ENCODE results near the gene C2orf92.

C2orf92 gene

DNA sequence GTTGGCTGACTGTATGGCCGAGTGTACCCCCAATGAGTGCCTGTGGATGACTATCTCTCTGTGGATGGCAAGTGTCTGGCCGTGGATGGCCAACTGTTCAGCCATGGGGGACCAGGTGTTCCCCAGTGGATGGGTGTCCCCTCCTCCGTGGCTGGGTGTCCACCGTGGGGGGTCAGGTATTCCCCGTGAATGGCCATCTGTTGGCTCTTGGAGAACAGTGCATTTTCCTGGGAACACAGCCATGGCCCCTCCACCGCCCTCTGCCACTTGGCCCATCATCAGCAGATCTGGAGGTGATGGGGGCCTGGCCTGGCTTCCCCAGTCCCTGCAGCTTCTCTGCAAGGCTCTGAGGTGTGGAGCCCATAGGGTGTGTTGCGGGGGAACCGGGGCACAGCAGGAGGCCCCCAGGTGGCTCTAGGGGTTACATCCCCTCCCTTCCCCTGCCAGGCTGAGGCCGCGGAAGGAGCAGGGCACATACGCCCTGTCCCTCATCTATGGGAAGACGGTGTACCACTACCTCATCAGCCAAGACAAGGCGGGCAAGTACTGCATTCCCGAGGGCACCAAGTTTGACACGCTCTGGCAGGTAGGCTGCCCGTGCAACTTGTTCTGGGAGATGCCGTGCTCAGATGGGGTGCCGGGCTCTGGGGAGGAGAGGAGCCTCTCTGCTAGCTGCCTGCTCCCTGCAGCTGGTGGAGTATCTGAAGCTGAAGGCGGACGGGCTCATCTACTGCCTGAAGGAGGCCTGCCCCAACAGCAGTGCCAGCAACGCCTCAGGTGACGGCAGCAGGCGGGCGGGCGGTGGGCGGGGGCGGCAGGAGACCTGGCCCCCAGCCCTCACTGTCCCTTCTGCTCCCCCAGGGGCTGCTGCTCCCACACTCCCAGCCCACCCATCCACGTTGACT lies 63.2 kb downstream of the C2orf92 start:
- no peak for DNase-seq

DNA sequence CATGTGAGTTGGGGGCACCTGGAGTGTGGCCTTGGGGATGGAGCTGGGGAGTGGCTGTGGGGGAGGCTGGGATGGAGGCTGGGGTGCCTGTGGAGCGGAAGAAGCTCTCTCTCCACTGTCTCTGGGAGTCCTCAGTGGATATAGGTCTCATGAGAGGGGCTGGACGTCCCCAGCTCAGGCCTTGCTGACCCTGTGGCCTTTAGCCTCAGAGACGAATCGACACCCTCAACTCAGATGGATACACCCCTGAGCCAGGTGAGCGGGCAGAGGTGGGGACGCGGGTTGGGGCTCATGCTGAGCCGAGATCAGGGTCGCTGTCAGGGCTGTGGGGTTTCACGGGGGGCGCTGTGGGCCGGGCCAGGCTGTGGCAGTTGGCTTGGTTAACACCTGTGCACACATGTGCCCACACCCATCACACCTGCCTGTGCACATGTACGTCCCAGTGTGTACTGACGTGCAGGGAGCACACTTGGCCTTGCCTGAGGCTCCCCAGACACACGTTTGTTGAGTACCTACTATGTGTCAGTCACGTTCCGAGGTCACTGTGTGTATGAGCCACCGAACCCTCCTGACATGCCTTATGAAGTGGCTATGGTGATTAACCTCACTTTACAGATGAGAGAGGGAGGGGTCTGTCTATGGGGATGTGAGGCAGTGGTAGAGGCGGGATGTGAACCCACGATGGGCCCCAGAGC lies 64.0 kb downstream of the C2orf92 start:
- DNase-seq: no peak

DNA sequence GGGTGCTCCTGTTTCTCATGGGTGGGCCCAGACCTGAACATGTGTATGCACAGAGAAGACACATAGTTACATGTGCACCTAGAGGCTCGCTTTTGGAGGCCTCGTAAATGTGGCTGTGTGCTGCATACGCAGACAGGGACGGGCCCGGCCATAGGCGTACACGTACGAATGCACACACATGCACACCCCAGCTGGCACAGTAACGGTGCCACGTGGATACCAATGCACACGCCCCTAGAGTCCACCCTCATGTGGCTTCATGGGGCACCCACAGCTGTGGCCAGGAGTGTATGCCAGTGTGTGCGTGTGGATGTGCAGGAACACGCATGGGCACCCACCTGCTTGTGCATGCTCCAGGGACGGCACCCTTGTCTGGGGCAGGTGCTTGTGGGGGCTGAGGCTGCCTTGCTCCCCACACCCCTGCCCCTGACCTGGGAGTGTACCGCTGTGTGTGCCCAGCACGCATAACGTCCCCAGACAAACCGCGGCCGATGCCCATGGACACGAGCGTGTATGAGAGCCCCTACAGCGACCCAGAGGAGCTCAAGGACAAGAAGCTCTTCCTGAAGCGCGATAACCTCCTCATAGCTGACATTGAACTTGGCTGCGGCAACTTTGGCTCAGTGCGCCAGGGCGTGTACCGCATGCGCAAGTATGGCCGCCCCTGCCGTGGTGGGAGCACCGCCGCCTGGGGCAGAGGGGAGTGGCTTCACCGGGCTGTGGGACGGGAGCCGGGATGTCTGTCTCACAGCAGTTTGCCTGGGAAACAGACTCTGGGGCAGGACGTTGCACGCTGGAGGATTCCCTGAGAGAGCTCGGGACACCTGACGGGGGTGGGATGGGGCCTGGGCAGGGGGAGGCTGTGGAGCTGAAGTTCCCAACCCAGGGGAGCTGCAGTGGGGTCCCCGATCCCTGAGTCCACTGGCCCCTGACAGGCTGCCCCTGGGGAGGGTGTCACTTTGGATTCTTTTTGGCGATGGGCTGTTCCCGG lies 64.8 kb downstream of the C2orf92 start:
- DNase-seq: no peak

DNA sequence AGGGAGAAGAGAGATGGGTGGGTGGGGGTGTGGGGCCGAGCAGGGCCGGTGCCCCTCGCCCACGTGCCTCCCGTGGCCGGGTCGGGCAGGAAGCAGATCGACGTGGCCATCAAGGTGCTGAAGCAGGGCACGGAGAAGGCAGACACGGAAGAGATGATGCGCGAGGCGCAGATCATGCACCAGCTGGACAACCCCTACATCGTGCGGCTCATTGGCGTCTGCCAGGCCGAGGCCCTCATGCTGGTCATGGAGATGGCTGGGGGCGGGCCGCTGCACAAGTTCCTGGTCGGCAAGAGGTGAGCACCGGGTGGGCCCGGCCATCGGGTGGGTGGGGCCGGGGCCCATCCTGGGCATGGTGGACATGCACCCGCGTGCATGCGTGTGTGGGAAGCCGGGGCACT lies 65.6 kb downstream of the C2orf92 start:
- DNase-seq: no peak

DNA sequence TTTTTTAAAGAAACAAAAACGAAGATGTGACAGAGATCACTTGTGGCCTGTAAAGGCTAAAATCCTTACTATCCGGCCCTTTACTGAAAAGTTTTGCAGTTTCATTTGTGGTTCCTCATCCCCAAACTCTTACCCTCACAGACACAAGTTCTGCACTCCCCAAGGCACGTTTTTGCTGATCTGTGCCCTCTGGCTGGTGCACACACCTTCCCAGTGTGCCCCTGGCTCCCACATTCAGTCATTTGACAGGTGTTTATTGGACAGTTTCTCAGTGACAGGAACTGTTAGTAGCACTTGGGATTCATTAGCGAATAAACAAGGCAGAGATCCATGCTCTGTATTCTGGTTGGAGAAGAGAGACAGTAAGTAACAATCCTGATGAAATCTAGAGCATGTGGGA lies 66.7 kb downstream of the C2orf92 start:
- no peak for DNase-seq

DNA sequence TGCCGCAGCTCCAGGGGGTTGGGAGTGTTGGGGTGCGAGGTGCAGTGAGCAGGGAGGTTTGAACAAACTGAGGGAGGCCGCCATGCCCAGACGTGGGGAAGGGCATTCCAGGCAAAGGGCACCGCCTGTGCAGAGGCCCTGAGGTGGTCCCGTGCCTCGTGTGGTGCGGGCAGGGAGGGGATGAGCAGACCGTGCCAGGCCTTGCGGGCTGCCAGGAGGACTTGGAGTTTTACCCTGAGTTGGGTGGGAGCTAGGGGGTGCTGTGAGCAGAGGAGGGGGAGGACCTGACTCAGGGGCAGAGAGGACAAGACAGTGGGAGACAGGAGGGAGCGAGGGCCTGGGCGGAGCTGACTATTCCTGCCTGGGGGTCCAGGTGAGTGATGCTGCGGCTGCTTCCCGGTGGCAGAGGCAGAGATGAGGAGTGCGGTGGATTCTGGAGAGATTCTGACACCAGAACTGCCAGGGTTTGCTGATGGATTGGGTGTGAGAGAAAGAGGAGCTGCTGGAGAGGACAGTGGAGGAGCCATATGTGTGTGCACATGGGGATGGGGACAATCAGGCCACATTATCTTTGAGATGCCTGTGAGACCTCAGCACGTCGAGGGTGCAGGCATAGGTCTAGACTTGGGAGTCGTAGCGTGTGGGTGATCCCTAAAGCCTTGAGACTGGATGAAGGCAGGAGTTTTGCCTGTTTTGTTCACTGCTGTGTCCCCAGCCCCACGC lies 67.3 kb downstream of the C2orf92 start:
- DNase-seq: no peak

DNA sequence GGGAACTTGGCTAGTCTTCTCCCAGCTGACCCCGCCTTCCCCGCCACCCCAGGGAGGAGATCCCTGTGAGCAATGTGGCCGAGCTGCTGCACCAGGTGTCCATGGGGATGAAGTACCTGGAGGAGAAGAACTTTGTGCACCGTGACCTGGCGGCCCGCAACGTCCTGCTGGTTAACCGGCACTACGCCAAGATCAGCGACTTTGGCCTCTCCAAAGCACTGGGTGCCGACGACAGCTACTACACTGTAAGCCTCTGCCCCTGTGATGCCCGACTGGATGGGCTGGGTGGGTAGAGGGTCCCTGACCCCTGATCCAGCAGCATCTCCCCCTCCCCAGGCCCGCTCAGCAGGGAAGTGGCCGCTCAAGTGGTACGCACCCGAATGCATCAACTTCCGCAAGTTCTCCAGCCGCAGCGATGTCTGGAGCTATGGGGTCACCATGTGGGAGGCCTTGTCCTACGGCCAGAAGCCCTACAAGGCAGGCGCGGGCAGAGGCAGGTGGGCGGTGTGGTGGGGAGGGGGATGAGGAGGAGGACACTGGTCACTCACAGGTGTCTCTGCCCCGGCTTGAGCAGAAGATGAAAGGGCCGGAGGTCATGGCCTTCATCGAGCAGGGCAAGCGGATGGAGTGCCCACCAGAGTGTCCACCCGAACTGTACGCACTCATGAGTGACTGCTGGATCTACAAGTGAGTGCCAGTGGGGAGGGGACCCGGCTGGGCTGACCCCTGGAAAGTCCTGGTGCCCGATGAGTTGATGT lies 68.1 kb downstream of the C2orf92 start:
- DNase-seq: no peak

DNA sequence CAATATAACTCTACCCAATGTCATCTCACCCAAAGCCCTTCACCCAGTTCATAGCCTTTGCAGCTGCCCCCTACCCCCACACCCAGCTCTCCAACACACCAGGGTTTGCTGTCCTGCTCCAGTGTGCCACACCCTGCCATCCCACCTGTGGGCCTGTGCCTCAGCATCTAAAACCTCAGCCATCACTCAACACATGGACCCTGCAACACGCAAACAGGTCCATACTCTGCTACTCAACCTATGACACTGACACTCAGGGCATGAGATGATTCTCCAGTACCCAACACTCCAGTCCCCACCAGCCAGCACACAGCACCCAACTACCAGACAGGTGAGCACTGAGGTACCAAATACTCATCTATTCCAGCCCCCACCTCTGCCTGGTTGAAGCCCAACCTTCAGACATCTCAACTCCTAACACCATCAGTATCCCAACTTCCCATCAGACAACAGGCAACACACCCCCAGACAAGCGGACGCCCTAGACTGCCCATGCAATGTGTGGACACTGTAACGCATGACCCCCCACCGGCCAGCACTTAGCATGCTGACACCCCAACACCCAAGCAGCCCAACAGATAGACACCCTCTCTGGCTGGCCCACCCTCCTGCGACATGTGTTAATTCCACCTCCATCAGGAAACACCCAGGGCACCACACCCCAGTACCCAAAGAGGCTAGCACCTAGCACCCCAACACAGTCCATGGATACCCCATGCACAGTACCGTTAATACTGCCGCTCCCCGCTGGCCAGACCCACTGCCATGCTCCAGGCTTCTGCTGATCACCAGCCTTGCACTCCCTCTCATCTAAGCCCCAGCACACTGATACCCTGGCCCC lies 68.9 kb downstream of the C2orf92 start:
- DNase-seq: no peak

DNA sequence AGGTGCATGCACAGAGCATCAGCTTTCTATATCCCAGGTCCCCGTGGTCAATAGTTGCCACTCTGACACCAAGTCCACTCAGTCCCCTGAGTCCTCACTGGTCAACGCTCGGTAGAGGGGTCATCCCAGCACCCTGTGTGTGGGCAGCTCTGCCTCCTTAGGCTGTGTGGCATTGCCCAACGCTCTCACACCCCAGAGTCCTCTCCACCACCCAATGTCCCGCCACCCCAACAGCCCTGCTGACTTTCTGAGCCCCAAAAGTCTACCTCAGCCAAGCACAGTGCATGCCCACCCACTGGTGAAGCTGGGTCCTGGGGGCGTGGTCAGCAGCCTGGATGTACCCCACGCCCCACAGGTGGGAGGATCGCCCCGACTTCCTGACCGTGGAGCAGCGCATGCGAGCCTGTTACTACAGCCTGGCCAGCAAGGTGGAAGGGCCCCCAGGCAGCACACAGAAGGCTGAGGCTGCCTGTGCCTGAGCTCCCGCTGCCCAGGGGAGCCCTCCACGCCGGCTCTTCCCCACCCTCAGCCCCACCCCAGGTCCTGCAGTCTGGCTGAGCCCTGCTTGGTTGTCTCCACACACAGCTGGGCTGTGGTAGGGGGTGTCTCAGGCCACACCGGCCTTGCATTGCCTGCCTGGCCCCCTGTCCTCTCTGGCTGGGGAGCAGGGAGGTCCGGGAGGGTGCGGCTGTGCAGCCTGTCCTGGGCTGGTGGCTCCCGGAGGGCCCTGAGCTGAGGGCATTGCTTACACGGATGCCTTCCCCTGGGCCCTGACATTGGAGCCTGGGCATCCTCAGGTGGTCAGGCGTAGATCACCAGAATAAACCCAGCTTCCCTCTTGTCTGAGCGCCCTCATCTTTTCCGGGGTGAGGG lies 69.7 kb downstream of the C2orf92 start:
- DNase-seq: no peak

DNA sequence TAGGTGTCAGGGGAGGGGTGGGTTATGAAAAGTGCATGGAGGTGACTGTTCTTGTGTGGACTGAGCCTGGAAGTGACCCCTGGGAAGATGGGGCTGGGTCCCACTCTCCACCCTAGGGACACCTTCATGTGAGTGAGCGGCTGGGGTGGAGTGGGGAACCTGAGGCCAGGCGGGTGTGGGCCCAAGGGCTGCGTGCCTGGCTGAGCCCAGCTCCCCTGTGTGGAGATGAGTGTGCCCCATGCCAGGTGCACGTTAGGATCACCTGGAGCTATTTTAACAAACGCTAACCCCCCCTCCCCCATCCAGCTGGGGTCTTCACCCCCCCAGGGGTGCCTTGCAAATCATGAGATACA lies 70.4 kb downstream of the C2orf92 start:
- DNase-seq: no peak

DNA sequence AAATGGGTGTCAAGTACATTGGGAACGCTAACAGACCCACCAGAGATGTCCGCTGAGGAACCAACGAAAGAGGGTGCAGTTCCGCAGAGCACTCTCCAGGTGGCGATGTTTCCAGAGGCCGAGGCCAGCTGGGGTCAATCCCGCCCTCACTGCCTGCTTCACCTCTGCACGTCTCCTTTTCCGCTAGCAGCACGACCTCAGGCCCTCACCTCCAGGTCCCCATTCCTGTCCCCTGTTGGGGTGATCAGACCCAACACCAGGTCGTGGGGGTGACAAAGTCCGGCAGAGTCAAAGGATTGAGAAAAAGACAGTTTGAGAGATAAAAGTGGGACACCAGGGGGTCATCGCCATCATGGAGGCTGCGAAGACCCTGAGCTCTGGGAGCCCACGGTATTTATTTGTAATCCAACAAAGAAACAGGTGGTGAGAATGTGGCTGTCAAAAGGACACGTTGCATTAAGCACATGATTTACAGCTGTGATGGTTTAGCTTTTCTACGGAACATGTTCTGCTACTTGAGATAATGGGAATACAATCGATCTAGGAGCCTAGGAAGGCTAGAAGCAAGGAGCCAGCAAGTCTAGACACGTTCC lies 71.2 kb downstream of the C2orf92 start:
- peak in 1 of 2 experiments; percentile 28 for DNase-seq

DNA sequence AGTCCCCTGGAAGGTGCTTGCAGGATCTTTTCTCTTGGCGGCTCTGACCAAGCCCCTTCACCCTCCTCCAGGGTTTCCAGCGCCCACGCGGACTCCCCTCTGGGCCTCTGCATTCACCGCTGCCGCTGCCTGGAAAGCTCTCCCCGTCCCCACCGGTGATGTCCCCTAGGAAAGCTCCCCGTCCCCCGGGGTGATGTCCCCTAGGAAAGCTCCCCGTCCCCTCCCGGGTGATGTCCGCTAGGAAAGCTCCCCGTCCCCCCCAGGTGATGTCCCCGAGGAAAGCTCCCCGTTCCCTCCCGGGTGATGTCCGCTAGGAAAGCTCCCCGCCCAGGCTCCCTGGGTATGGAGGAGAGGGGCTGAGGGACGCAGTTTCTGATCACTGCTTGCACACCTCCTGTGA lies 71.7 kb downstream of the C2orf92 start:
- DNase-seq: no peak

DNA sequence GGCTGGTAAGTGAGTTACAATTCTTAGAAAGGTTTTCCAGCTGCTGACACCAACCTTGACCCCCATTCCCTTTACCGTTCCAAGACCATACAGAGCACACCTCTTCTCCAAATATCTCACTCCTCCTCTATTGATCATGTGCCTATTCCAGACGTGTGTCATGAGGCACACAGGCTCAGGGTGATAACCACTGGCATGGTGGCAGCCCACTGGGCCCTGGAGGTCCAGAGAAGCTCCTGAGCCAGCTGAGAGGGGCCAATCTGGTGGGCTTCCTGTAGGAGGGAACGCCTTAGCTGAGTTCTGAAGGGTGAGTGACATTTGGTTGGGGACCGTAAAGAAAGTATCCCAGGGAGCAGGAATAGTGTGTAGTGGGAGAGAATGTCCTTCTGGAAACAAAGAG lies 72.2 kb downstream of the C2orf92 start:
- no peak for DNase-seq

DNA sequence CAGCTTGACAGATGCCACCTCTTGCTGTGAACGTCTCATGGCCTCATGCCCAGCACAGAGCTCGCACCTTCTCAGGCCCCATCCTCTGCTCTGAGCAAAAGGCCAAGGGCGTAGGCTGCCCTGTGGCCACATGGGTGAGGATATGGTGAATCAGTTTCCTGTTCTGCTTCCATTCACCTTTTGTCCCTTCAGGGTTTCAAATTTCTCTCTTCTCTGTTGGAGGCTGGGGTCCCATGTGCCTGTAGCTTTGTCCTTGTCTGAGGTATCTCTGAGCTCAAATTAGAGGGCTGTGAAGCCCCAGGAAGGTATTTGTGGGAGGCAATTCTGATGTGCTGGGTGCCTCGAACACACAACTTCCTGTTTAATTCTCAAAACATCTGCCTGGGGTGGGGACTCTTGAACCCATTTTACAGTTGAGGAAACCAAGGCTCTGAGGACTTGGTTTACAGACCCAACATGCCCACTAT lies 72.9 kb downstream of the C2orf92 start:
- DNase-seq: no peak

DNA sequence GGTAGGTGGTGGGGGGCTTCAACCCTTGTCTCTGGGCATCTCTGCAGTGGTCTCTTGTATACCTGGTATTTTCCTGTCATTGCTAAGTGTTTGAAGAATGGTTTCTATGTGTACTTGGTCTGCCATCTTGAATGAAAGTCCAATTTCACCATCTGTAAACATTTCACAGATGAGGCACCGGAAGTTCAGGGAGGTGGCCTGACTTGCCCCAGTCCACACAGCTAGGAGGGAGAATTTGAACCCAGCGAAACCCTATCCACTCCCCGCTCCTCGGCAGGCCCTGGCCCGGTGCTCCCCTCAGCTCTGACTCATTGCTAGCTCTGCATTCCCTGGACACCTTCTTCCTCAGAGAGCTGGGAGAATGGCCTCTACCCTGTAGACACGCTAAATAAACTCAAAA lies 74.4 kb downstream of the C2orf92 start:
- DNase-seq: no peak

DNA sequence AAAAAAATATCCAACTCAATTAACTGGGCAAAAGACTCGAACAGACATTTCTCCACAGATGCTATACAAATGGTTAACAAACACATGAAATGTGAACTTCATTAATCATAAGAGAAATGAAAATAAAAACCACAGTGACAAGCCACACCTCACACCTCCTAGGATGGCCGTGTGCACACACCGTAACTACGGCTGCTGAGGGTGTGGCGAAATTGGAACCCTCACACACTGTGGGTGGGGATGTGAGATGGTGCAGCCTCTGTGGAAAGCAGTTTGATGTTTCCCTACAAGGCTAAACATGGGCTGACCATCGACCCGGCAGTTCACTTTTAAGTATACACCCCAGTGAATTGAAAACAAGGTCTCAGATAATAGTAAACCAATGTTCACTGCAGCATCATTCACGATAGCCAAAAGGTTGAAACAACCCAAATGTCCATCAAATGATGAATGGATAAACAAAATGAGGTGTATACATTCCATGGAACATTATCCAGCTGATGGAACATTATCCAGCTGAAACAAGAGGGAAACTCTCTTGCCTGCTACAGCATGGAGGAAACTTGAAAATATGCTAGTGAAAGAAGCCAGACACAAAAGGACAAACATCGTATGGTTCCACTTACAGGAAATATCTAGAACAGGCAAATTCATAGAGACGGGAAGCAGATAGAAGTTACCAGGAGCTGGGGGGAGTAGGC lies 76.1 kb downstream of the C2orf92 start:
- DNase-seq: no peak

DNA sequence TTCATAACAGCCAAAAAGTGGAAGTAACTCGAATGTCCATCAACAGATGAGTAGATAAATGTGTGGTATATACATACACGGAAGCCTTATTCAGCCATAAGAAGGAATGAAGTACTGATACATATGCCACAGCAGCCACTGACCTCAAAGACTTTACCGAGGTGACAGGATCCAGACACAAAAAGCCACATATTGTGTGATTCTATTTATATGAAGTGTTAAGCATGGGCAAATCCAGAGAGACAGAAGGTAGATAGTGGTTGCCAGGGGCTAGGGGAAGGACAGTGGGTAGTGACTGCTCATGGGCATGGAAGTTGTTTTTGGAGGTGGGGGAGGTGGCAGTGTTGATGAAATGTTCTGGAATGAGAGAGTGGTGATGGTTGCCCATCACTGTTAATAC lies 77.8 kb downstream of the C2orf92 start:
- no peak for DNase-seq

DNA sequence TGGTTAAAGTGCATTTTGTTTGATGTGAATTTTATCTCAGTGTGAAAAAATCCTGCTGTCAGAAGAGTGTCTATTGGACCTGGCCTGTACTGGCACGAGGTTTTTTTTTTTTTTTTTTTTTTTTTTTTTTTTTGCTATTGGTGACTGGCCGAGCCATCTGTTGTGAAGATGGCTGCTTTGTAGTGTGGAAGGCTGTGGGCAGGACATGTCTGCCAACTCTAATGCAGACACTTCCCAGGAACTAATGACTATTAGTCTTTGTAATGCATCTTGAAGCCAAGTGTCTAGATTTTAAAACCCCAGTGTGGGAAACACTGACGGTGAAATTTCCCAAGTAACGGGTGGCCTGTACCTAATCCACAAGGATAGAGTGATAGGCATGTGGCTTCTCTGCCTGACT lies 78.2 kb downstream of the C2orf92 start:
- DNase-seq: no peak

DNA sequence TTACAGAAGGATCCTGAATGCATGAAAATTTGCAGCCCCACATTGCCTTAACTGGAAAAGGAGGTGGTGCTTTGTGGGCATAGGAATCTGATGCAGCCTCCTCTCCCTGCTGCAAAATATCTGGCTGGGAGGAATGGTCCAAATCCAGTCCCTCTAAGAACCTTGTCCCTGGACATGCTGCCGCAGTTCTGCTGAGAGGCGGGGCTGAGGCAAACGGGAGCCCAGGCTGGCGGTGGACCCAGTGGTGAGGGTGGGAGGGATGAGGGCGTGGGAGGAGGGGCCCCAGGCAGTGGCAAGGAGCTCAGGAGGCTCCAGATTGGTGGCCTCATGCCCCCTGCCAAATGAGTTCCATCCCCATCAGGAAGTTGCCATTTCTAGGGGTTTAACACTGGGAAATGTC lies 80.1 kb downstream of the C2orf92 start:
- DNase-seq: no peak

Data from NCI-H1930 (cell line).